Retinal pigment epithelial cell (primary cell): Measurements from ENCODE around the gene ACTL7A.

Experiments
- DNase-seq: peaks from one replicate; pipeline ENCODE4 v3.0.0-alpha.2; 2010; ENCODE audit warnings: low read depth
- H3K4me3 ChIP-seq: 2 replicates; pipeline ENCODE4 v1.5.1; 2011; ENCODE audit warnings: mild to moderate bottlenecking, low read length, control low read depth, moderate library complexity
- CTCF ChIP-seq: conservative IDR thresholded peaks from 2 replicates; pipeline ENCODE4 v1.5.1; 2011; ENCODE audit warnings: low read depth, low read length, control low read depth, inconsistent platforms

The ACTL7A gene

GRCh38 chr9:108857572-108857971, 4.5 kb upstream of the ACTL7A start:
- no peak overlapping the region for H3K4me3 ChIP-seq
- TF ChIP-seq CTCF, result no peak
- no peak for DNase-seq

GRCh38 chr9:108859459-108860114, 2.5 kb upstream of the ACTL7A start:
- DNase-seq, result no peak

GRCh38 chr9:108860354-108860753, 1.7 kb upstream of the ACTL7A start:
- H3K4me3 ChIP-seq, result no peak overlapping the region
- TF ChIP-seq CTCF, result no peak
- DNase-seq, result no peak

More at GRCh38 chr9:108859459-108860114, 2.5 kb upstream of the ACTL7A start:
- no peak overlapping the region for H3K4me3 ChIP-seq
- TF ChIP-seq CTCF, result no peak

GRCh38 chr9:108860764-108861163, 1.3 kb upstream of the ACTL7A start:
- H3K4me3 ChIP-seq, result no peak overlapping the region
- no peak for DNase-seq
- no peak for TF ChIP-seq CTCF

- H3K4me3 ChIP-seq, result no peak overlapping the region
- TF ChIP-seq CTCF, result no peak
- DNase-seq, result no peak
Observed at GRCh38 chr9:108861464-108861863, 602 bp upstream of the ACTL7A start.

- no peak for TF ChIP-seq CTCF
- no peak overlapping the region for H3K4me3 ChIP-seq
- DNase-seq, result no peak
Observed at GRCh38 chr9:108863891-108864290, 1.8 kb downstream of the ACTL7A start.

- no peak for TF ChIP-seq CTCF
- DNase-seq, result no peak
- H3K4me3 ChIP-seq, result no peak overlapping the region
Observed at GRCh38 chr9:108864446-108864845, 2.4 kb downstream of the ACTL7A start.
